Gastroesophageal sphincter (tissue), 3 donors: ENCODE measurements around the gene NLGN1.

ENCODE experiments used
- EP300 ChIP-seq: sonication (generic); formaldehyde crosslinking; IDR thresholded peaks from one replicate; pipeline ENCODE4 v1.6.1; 2017; ENCODE audit warnings: antibody characterized with exemption, mild to moderate bottlenecking
- POLR2A ChIP-seq, 2 donors: fragments of 450-650 bp; IDR thresholded peaks; one replicate each; pipeline ENCODE4 v1.6.1; 2017; ENCODE audit warnings: antibody characterized with exemption in 2 of 2, mild to moderate bottlenecking in 2 of 2, moderate library complexity in 1 of 2
- POLR2AphosphoS5 ChIP-seq: sonication (generic); formaldehyde crosslinking; IDR thresholded peaks from one replicate; pipeline ENCODE4 v1.6.1; 2017; ENCODE audit warnings: antibody characterized with exemption
- TF ChIP-seq, protein P1 (sequence below), 4 experiments: fragments of 200-600 bp in 2 of 4; fragments of 450-650 bp in 2 of 4; sonication (generic) in 1 of 4; IDR thresholded peaks; one replicate each; pipeline ENCODE4 v1.5.1; 2017 to 2019; ENCODE audit warnings: antibody characterized with exemption in 4 of 4, mild to moderate bottlenecking in 2 of 4, moderate library complexity in 2 of 4

DNA sequence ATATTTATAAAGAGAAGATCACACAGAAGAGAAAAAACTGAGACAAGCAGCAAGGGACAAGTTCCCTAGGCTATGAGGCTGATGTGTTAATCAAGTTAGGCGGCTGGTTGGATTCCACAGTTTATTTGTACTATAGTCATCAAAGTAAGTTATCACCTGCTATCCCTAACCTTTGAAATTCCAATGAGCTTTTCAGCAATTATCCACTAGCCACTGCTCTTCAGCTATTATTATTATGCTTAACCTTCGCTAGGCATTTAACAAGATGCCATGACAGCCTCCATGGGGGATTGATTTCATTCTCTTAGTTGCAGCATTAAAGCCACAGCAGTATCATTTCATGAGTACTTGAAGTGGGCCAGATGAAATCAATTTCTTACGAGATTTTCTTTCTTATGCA is 762.1 kb downstream of the NLGN1 start:
- TF ChIP-seq, protein P1, sequence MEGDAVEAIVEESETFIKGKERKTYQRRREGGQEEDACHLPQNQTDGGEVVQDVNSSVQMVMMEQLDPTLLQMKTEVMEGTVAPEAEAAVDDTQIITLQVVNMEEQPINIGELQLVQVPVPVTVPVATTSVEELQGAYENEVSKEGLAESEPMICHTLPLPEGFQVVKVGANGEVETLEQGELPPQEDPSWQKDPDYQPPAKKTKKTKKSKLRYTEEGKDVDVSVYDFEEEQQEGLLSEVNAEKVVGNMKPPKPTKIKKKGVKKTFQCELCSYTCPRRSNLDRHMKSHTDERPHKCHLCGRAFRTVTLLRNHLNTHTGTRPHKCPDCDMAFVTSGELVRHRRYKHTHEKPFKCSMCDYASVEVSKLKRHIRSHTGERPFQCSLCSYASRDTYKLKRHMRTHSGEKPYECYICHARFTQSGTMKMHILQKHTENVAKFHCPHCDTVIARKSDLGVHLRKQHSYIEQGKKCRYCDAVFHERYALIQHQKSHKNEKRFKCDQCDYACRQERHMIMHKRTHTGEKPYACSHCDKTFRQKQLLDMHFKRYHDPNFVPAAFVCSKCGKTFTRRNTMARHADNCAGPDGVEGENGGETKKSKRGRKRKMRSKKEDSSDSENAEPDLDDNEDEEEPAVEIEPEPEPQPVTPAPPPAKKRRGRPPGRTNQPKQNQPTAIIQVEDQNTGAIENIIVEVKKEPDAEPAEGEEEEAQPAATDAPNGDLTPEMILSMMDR (IDR thresholded peaks at IDR 0.05), result no peak
- TF ChIP-seq POLR2A (IDR thresholded peaks at IDR 0.05) (no peak), POLR2AphosphoS5 (no peak), EP300 (no peak)
